Neural cell (in vitro differentiated cells): ENCODE data around the gene BCAR3. TPM values are rescaled to one million over a fixed set of nuclear protein-coding genes. Genes with fewer than 3 reads are reported as not detected.

Experiments
- H2AFZ ChIP-seq: fragments of 200-600, 300-800 bp; sonication (generic), shearing (Covaris generic); 2 replicates; pipeline ENCODE4 v1.6.0; 2014; ENCODE audit warnings: low read depth, mild to moderate bottlenecking, antibody characterized with exemption, low read length, moderate library complexity
- H3F3A ChIP-seq: fragments of 200-600 bp; shearing (Covaris generic); 2 replicates; pipeline ENCODE4 v1.6.1; 2016; ENCODE audit warnings: mild to moderate bottlenecking, moderate library complexity, mixed read lengths, antibody characterized with exemption, low read length; ENCODE audit not compliant: insufficient read depth, poor library complexity, severe bottlenecking
- H3K27ac ChIP-seq: fragments of 200-600, 300-800 bp; sonication (generic), shearing (Covaris generic); 2 replicates; pipeline ENCODE4 v1.5.1; 2014; ENCODE audit warnings: mild to moderate bottlenecking, low read length, moderate library complexity
- H3K27me3 ChIP-seq: fragments of 300-800, 200-600 bp; sonication (generic), shearing (Covaris generic); 2 replicates; pipeline ENCODE4 v1.6.0; 2014; ENCODE audit warnings: mild to moderate bottlenecking, low read depth, low read length, moderate library complexity; ENCODE audit not compliant: insufficient read depth
- H3K36me3 ChIP-seq: fragments of 300-800, 200-600 bp; sonication (generic), shearing (Covaris generic); 2 replicates; pipeline ENCODE4 v1.5.1; 2014; ENCODE audit warnings: mild to moderate bottlenecking, antibody characterized with exemption, low read length, moderate library complexity; ENCODE audit not compliant: insufficient read depth
- H3K4me2 ChIP-seq: fragments of 300-800, 200-600 bp; sonication (generic), shearing (Covaris generic); 2 replicates; pipeline ENCODE4 v1.6.0; 2014; ENCODE audit warnings: mild to moderate bottlenecking, low read length
- H3K4me3 ChIP-seq: fragments of 300-800, 200-600 bp; sonication (generic), shearing (Covaris generic); 2 replicates; pipeline ENCODE4 v1.5.1; 2014; ENCODE audit warnings: mild to moderate bottlenecking, low read length, moderate library complexity
- H3K79me2 ChIP-seq: fragments of 200-600 bp; shearing (Covaris generic); replicated peaks from 2 replicates; pipeline ENCODE4 v1.6.0; 2014; ENCODE audit warnings: mild to moderate bottlenecking, low read length, moderate library complexity; ENCODE audit not compliant: insufficient read depth
- H3K9ac ChIP-seq: fragments of 300-800, 200-600 bp; sonication (generic), shearing (Covaris generic); 2 replicates; pipeline ENCODE4 v1.6.1; 2016; ENCODE audit warnings: mild to moderate bottlenecking, low read length, mixed read lengths
- H3K9me2 ChIP-seq: fragments of 200-600 bp; shearing (Covaris generic); 2 replicates; pipeline ENCODE4 v1.6.1; 2016; ENCODE audit warnings: mild to moderate bottlenecking, low read length, mixed read lengths; ENCODE audit not compliant: insufficient read depth
- H3K9me3 ChIP-seq: fragments of 200-600, 300-800 bp; sonication (generic), shearing (Covaris generic); 2 replicates; pipeline ENCODE4 v1.6.1; 2016; ENCODE audit warnings: mild to moderate bottlenecking, mixed run types, low read length, moderate library complexity, mixed read lengths
- H4K20me1 ChIP-seq: fragments of 200-600 bp; shearing (Covaris generic); 2 replicates; pipeline ENCODE4 v1.6.1; 2016; ENCODE audit warnings: mild to moderate bottlenecking, mixed run types; ENCODE audit not compliant: insufficient read depth
- EP300 ChIP-seq: fragments of 450-650 bp; conservative IDR thresholded peaks from 2 replicates; pipeline ENCODE4 v1.6.1; 2014; ENCODE audit warnings: antibody characterized with exemption, mild to moderate bottlenecking, moderate library complexity; ENCODE audit not compliant: poor library complexity, severe bottlenecking
- EZH2 ChIP-seq: fragments of 200-600, 300-800 bp; shearing (Covaris generic), sonication (generic); IDR thresholded peaks from 2 replicates; pipeline ENCODE4 v1.6.1; 2014; ENCODE audit warnings: antibody characterized with exemption, low read length, borderline replicate concordance, mild to moderate bottlenecking; ENCODE audit not compliant: insufficient read depth, poor library complexity, severe bottlenecking
- MXI1 ChIP-seq: fragments of 450-650 bp; conservative IDR thresholded peaks from 2 replicates; pipeline ENCODE4 v1.6.1; 2014; ENCODE audit warnings: antibody characterized with exemption, mild to moderate bottlenecking; ENCODE audit not compliant: poor library complexity, severe bottlenecking
- POLR2AphosphoS5 ChIP-seq: IDR thresholded peaks from 2 replicates; pipeline ENCODE4 v1.6.1; 2012
- RAD21 ChIP-seq: fragments of 450-650 bp; conservative IDR thresholded peaks from 2 replicates; pipeline ENCODE4 v1.6.1; 2014; ENCODE audit warnings: antibody characterized with exemption, mild to moderate bottlenecking, moderate library complexity
- SMC3 ChIP-seq: fragments of 450-650 bp; conservative IDR thresholded peaks from 2 replicates; pipeline ENCODE4 v1.6.1; 2014; ENCODE audit warnings: antibody characterized with exemption, mild to moderate bottlenecking, moderate library complexity; ENCODE audit not compliant: poor library complexity
- TAF1 ChIP-seq: IDR thresholded peaks from 2 replicates; pipeline ENCODE4 v1.6.1; 2012; ENCODE audit warnings: low read depth
- polyA plus RNA-seq: library from polyadenylated mRNA; depleted of rRNA; stranded (reverse); fragments of >200 nt; gene quantifications from 2 replicates; pipeline ENCODE4 v1.2.3, GENCODE V29; 2014
- TF ChIP-seq, protein P1 (sequence below): IDR thresholded peaks from 2 replicates; pipeline ENCODE4 v1.6.1; 2012; ENCODE audit warnings: borderline replicate concordance
- TF ChIP-seq, protein P2 (sequence below): fragments of 450-650 bp; IDR thresholded peaks from 2 replicates; pipeline ENCODE4 v1.5.1; 2014; ENCODE audit warnings: antibody characterized with exemption, mild to moderate bottlenecking, moderate library complexity; ENCODE audit not compliant: poor library complexity, severe bottlenecking

BCAR3 gene
- polyA plus RNA-seq, 1 donor from 2014 or later: 2.5 TPM

DNA sequence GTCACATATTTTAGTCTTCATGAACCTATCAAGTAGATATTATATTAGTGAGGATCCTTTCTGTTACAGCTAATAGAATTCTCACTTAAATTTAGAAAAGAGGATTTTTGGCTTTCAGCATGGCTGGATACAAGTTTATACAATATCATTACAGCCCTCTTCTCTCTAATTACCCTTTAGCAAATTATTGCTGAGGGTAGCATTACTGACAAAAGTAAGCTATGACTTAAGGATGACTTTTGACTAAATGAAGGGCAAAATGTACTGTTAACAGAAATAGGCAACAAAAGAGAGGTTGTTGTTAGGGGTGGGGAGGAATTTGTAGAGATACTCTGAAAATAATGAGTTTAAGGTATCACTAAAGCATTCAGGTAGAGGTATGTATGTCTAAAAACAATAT, 148.0 kb downstream of the BCAR3 start:
- no peaks in the 10 kb centered on the region for H4K20me1 ChIP-seq
- no peaks in the 10 kb centered on the region for H3K27me3 ChIP-seq
- TF ChIP-seq SMC3 (no peak), RAD21 (no peak), MXI1 (no peak), EZH2 (no peak), POLR2AphosphoS5 (no peak), TAF1 (no peak), EP300 (no peak)
- TF ChIP-seq, protein P1, sequence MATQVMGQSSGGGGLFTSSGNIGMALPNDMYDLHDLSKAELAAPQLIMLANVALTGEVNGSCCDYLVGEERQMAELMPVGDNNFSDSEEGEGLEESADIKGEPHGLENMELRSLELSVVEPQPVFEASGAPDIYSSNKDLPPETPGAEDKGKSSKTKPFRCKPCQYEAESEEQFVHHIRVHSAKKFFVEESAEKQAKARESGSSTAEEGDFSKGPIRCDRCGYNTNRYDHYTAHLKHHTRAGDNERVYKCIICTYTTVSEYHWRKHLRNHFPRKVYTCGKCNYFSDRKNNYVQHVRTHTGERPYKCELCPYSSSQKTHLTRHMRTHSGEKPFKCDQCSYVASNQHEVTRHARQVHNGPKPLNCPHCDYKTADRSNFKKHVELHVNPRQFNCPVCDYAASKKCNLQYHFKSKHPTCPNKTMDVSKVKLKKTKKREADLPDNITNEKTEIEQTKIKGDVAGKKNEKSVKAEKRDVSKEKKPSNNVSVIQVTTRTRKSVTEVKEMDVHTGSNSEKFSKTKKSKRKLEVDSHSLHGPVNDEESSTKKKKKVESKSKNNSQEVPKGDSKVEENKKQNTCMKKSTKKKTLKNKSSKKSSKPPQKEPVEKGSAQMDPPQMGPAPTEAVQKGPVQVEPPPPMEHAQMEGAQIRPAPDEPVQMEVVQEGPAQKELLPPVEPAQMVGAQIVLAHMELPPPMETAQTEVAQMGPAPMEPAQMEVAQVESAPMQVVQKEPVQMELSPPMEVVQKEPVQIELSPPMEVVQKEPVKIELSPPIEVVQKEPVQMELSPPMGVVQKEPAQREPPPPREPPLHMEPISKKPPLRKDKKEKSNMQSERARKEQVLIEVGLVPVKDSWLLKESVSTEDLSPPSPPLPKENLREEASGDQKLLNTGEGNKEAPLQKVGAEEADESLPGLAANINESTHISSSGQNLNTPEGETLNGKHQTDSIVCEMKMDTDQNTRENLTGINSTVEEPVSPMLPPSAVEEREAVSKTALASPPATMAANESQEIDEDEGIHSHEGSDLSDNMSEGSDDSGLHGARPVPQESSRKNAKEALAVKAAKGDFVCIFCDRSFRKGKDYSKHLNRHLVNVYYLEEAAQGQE: no peak
- TF ChIP-seq, protein P2, sequence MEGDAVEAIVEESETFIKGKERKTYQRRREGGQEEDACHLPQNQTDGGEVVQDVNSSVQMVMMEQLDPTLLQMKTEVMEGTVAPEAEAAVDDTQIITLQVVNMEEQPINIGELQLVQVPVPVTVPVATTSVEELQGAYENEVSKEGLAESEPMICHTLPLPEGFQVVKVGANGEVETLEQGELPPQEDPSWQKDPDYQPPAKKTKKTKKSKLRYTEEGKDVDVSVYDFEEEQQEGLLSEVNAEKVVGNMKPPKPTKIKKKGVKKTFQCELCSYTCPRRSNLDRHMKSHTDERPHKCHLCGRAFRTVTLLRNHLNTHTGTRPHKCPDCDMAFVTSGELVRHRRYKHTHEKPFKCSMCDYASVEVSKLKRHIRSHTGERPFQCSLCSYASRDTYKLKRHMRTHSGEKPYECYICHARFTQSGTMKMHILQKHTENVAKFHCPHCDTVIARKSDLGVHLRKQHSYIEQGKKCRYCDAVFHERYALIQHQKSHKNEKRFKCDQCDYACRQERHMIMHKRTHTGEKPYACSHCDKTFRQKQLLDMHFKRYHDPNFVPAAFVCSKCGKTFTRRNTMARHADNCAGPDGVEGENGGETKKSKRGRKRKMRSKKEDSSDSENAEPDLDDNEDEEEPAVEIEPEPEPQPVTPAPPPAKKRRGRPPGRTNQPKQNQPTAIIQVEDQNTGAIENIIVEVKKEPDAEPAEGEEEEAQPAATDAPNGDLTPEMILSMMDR: no peak
- H3K27ac ChIP-seq: no peak overlapping the region
- H3K79me2 ChIP-seq: peaks cover 15% of the 10 kb centered on the region
- no peaks in the 10 kb centered on the region for H3K9me3 ChIP-seq
- H3K4me3 ChIP-seq: no peak overlapping the region
- no peak overlapping the region for H3K9ac ChIP-seq
- H3F3A ChIP-seq: no peaks in the 10 kb centered on the region
- H3K36me3 ChIP-seq: peaks cover 29% of the 10 kb centered on the region
- H2AFZ ChIP-seq: no peak overlapping the region
- no peak overlapping the region for H3K4me2 ChIP-seq
- no peaks in the 10 kb centered on the region for H3K9me2 ChIP-seq

DNA sequence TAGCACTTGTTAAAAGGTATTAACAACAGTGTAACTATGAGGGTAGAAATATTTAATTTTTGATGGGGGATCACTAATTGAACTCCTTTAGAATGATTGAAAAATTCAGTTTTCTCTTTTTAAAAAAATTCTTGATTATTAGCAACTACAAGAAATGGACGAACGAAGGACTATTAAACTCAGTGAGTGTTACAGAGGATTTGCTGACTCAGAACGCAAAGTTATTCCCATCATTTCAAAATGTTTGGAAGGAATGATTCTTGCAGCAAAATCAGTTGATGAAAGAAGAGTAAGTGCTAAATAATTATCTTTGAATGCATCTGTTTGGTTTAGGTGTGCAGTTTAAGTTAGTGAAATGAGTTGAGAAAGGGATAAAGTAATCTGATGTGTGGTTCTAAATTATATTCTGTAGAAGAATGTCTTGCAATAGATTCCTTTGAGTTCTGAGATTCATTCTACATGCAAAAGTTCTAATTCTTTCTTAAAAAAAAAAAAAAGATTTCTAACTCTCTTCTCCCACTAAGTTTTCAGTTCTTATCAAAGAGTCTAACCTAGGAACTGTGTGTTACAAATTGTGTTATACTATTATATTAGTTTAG, 148.8 kb downstream of the BCAR3 start:
- Histone ChIP-seq H3K4me2 (no peak overlapping the region), H3F3A (no peaks in the 10 kb centered on the region), H3K4me3 (no peak overlapping the region), H3K36me3 (peaks cover 29% of the 10 kb centered on the region), H3K27me3 (no peaks in the 10 kb centered on the region), H4K20me1 (no peaks in the 10 kb centered on the region), H3K9me2 (no peaks in the 10 kb centered on the region), H3K79me2 (peaks cover 18% of the 10 kb centered on the region), H2AFZ (no peak overlapping the region), H3K27ac (no peak overlapping the region), H3K9me3 (no peaks in the 10 kb centered on the region), H3K9ac (no peak overlapping the region)
- no peak for TF ChIP-seq POLR2AphosphoS5
- TF ChIP-seq, protein P1: no peak
